ENCODE data around the gene FHIT.

DNA sequence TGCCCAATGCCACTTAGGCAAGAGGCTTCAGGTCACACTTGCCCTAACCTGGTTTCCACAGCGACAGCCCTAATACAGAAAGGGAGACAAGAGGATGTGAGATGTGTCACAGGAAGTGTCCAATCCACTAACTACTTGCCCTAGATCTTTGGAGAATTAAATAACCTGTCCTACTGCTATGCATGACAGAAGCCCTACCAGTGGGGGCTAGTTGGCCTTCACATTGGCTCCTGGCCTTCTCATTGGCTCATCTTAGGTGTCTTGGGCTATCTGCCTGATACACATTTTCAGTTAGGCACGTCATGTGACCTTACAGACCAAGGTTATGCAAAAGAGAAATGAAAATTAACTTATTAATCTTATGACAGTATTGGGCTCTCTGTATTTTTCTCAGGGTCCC lies 449.9 kb downstream of the FHIT start:
- TF ChIP-seq REST (IDR thresholded peaks at IDR 0.05) (no peak), NR2F2 (IDR thresholded peaks at IDR 0.05) (no peak), GABPA (IDR thresholded peaks at IDR 0.05 in 1 of 2, conservative IDR thresholded peaks at IDR 0.05 in 1 of 2) (no peak), CTCF (IDR thresholded peaks at IDR 0.05; ENCODE audit: low read depth, low read length, missing input control) (no peak)
- TF ChIP-seq, protein P1, sequence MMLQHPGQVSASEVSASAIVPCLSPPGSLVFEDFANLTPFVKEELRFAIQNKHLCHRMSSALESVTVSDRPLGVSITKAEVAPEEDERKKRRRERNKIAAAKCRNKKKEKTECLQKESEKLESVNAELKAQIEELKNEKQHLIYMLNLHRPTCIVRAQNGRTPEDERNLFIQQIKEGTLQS (IDR thresholded peaks at IDR 0.05) = no peak

All from liver (tissue), 3 donors.